Measurements from ENCODE around the gene P2RY8.
A peak's percentile ranks its signal among the peaks of the same experiment; 100 is the strongest.
"Not testable (repeated sequence)": the region's sequence is repeated elsewhere in the genome, so short reads cannot be mapped to it uniquely, and the experiment has no call there.

P2RY8 gene

GRCh38 chrX:1433646-1434357 is 103.2 kb downstream of the P2RY8 start:
- peaks cover 60 to 90% (median 78%) of the 10 kb centered on the region in 11 experiments for H3K36me3 ChIP-seq

GRCh38 chrX:1430451-1430850 is 106.5 kb downstream of the P2RY8 start:
- no peak overlapping the region for H3K27ac ChIP-seq
- H3K9me3 ChIP-seq (replicated peaks in 1 of 11) = peaks cover 3 to 11% (median 9%) of the 10 kb centered on the region in 11 experiments; a peak in 18 of 22 replicates
- H3K4me2 ChIP-seq = no peak overlapping the region
- H4K20me1 ChIP-seq = peaks cover 0 to 5% (median 0%) of the 10 kb centered on the region in 11 experiments; a peak in 2 of 22 replicates
- TF ChIP-seq Cebpa-rat (IDR thresholded peaks at IDR 0.05) = no peak
- H3K27me3 ChIP-seq = no peaks in the 10 kb centered on the region
- no peaks in the 10 kb centered on the region for H3K4me1 ChIP-seq
- H3K36me3 ChIP-seq = peaks cover 51 to 89% (median 71%) of the 10 kb centered on the region in 11 experiments
- no peak overlapping the region for H3K9ac ChIP-seq
- H3K4me3 ChIP-seq = no peak overlapping the region

More at GRCh38 chrX:1433646-1434357, 103.2 kb downstream of the P2RY8 start:
- H3K4me1 ChIP-seq = no peaks in the 10 kb centered on the region
- peaks cover 0 to 7% (median 0%) of the 10 kb centered on the region in 11 experiments; a peak in 2 of 22 replicates for H4K20me1 ChIP-seq
- H3K9me3 ChIP-seq (replicated peaks in 1 of 11) = peaks cover 2 to 24% (median 21%) of the 10 kb centered on the region in 11 experiments; a peak in 19 of 22 replicates
- no peak overlapping the region for H3K4me3 ChIP-seq
- H3K9ac ChIP-seq = no peak overlapping the region
- no peak for TF ChIP-seq Cebpa-rat (IDR thresholded peaks at IDR 0.05)
- no peak overlapping the region for H3K27ac ChIP-seq
- H3K4me2 ChIP-seq = no peak overlapping the region
- no peaks in the 10 kb centered on the region for H3K27me3 ChIP-seq

GRCh38 chrX:1427756-1428155 is 109.2 kb downstream of the P2RY8 start:
- Histone ChIP-seq H3K27me3 (no peaks in the 10 kb centered on the region), H3K4me2 (no peak overlapping the region), H3K36me3 (peaks cover 46 to 80% (median 64%) of the 10 kb centered on the region in 11 experiments), H3K9ac (no peak overlapping the region), H4K20me1 (no peaks in the 10 kb centered on the region), H3K27ac (no peak overlapping the region), H3K4me1 (no peaks in the 10 kb centered on the region), H3K9me3 (replicated peaks in 1 of 11) (peaks cover 20 to 36% (median 26%) of the 10 kb centered on the region in 11 experiments), H3K4me3 (no peak overlapping the region)
- TF ChIP-seq Cebpa-rat (IDR thresholded peaks at IDR 0.05) = no peak

DNA sequence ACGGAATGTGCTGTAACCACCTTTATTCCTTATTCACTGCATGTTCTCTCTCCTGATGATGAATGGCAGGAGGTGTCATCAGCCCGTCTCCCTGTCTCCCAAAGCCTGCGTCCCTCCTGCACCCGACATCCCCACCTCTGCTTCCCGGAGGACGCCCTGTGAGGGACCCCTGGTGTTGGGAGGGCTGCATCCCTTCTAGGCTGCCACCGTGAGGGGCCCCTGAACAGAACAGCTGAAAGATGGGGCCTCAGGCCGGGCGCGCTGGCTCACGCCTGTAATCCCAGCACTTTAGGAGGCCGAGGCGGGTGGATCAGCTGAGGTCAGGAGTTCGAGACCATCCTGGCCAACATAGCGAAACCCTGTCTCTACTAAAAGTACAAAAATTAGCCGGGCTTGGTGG is 110.7 kb downstream of the P2RY8 start:
- H3K4me3 ChIP-seq, H3K4me1 ChIP-seq, H4K20me1 ChIP-seq, H3K4me2 ChIP-seq, H3K9ac ChIP-seq, H3K27ac ChIP-seq, H3K27me3 ChIP-seq: not testable (repeated sequence)
- peaks cover 53 to 82% (median 68%) of the 10 kb centered on the region in 11 experiments for H3K36me3 ChIP-seq
- peaks cover 34 to 50% (median 40%) of the 10 kb centered on the region in 11 experiments for H3K9me3 ChIP-seq (replicated peaks in 1 of 11)

DNA sequence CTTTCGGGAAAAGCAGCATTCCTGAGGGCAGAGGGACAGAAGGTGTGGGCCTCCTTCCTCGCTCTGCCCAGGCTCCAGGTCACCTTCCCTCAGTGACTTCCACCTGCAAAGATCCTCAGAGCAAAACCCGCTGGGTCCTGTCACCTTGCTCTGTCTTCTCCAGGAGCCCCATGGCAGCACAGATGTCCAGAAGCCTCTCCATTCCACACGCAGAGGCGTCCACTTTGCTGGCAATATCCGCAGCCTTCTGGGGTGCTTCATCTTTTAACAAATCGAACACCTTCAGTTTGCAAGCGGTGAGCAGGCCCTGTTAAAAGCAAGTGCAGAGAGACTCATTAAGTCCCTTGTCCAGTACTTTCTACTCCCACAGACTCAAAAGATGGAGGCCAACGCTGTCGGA is 111.6 kb downstream of the P2RY8 start:
- TF ChIP-seq Cebpa-rat (IDR thresholded peaks at IDR 0.05) = no peak
- no peak overlapping the region for H3K4me2 ChIP-seq
- H3K36me3 ChIP-seq = peaks cover 54 to 89% (median 73%) of the 10 kb centered on the region in 11 experiments
- peaks cover 0 to 1% (median 0%) of the 10 kb centered on the region in 10 experiments; a peak in 2 of 20 replicates for H3K4me1 ChIP-seq
- H3K27ac ChIP-seq = no peak overlapping the region
- H3K4me3 ChIP-seq = no peak overlapping the region
- H3K9me3 ChIP-seq (replicated peaks in 1 of 11) = peaks cover 36 to 53% (median 42%) of the 10 kb centered on the region in 11 experiments
- no peak overlapping the region for H3K9ac ChIP-seq
- no peaks in the 10 kb centered on the region for H3K27me3 ChIP-seq
- H4K20me1 ChIP-seq = peaks cover 0 to 2% (median 0%) of the 10 kb centered on the region in 11 experiments; a peak in 2 of 22 replicates

- Histone ChIP-seq H3K36me3 (peaks cover 59 to 89% (median 73%) of the 10 kb centered on the region in 11 experiments), H4K20me1 (peaks cover 0 to 11% (median 0%) of the 10 kb centered on the region in 11 experiments; a peak in 5 of 22 replicates), H3K9me3 (replicated peaks in 1 of 11) (peaks cover 36 to 53% (median 42%) of the 10 kb centered on the region in 11 experiments), H3K27ac (no peak overlapping the region), H3K4me3 (no peak overlapping the region), H3K4me1 (peaks cover 0 to 8% (median 0%) of the 10 kb centered on the region in 10 experiments; a peak in 5 of 20 replicates), H3K27me3 (no peaks in the 10 kb centered on the region), H3K4me2 (no peak overlapping the region), H3K9ac (no peak overlapping the region)
- TF ChIP-seq Cebpa-rat (IDR thresholded peaks at IDR 0.05) = no peak
These were observed 112.7 kb downstream of the P2RY8 start for GRCh38 chrX:1424147-1424851.

DNA sequence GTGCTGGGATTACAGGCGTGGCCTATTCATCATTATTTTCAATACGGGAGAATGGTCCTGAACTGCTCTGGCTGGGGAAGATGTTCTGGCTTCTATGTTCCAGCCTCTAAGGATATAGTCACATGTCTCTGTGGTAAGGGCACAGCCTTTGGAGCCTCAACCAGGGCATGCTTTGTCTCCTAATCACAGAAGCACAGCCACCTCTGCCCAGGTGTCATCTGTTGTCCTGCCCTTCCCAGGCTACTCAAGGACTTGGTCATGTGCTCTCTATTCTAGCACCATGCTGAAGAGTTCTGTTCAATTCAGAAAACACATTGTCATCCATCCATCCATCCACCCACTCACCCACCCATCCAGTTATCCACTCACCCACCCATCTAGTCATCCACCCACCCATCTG is 113.8 kb downstream of the P2RY8 start:
- Histone ChIP-seq H3K9me3 (replicated peaks in 1 of 11) (peaks cover 43 to 62% (median 50%) of the 10 kb centered on the region in 11 experiments), H3K36me3 (peaks cover 69 to 91% (median 84%) of the 10 kb centered on the region in 11 experiments), H3K27ac (no peak overlapping the region), H3K4me3 (peak overlapping the region in 1 of 10 experiments; percentile 17; a peak in 1 of 20 replicates), H3K4me1 (peaks cover 0 to 11% (median 0%) of the 10 kb centered on the region in 10 experiments; a peak in 5 of 20 replicates), H4K20me1 (peaks cover 0 to 16% (median 0%) of the 10 kb centered on the region in 11 experiments; a peak in 6 of 22 replicates), H3K9ac (no peak overlapping the region), H3K27me3 (no peaks in the 10 kb centered on the region), H3K4me2 (no peak overlapping the region)
- no peak for TF ChIP-seq Cebpa-rat (IDR thresholded peaks at IDR 0.05)

DNA sequence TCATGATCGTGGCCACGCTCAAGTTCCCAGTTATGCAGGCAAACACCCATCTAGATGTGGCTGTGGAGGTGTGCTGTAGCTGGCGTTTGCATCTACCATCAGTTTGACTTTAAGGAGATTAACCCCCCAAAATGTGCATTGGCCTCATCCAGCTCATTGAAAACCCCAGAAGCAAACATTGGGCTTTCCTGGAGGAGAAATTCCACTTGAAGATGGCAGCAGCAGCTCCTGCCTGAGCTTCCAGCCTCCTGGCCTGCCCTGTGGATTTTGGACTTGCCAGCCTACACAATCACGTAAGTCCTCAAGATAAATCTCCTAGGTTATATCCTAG is 114.9 kb downstream of the P2RY8 start:
- H3K27ac ChIP-seq = no peak overlapping the region
- H3K9ac ChIP-seq = no peak overlapping the region
- TF ChIP-seq Cebpa-rat (IDR thresholded peaks at IDR 0.05) = no peak
- H3K4me1 ChIP-seq = peaks cover 0 to 11% (median 0%) of the 10 kb centered on the region in 10 experiments; a peak in 5 of 20 replicates
- H3K27me3 ChIP-seq = no peaks in the 10 kb centered on the region
- H3K36me3 ChIP-seq = peaks cover 65 to 91% (median 84%) of the 10 kb centered on the region in 11 experiments
- H3K4me2 ChIP-seq = no peak overlapping the region
- peaks cover 0 to 16% (median 0%) of the 10 kb centered on the region in 11 experiments; a peak in 6 of 22 replicates for H4K20me1 ChIP-seq
- peak overlapping the region in 2 of 10 experiments; percentile 7 to 14; a peak in 1 of 20 replicates for H3K4me3 ChIP-seq
- peaks cover 45 to 67% (median 53%) of the 10 kb centered on the region in 11 experiments for H3K9me3 ChIP-seq (replicated peaks in 1 of 11)

Data from BLaER1 treated with 17β-estradiol and CSF1 and Interleukin-3, amounts not matched to agents 10 nM and 100 nM (cell line).